NB4 (cell line): ENCODE results near the gene FRMD5.

Experiments
- DNase-seq: peaks from one replicate; pipeline ENCODE4 v3.0.0; 2010; ENCODE audit warnings: low read depth
- H3K4me3 ChIP-seq: one replicate; pipeline ENCODE4 v1.5.1; 2011; ENCODE audit warnings: mild to moderate bottlenecking, low read depth, low read length, moderate library complexity
- CTCF ChIP-seq: IDR thresholded peaks from one replicate; pipeline ENCODE4 v1.5.1; 2012; ENCODE audit warnings: low read depth, low read length
- MAX ChIP-seq: IDR thresholded peaks from 2 replicates; pipeline ENCODE4 v1.6.1; 2011; ENCODE audit warnings: low read depth, low read length
- MYC ChIP-seq: IDR thresholded peaks from 2 replicates; pipeline ENCODE4 v1.6.1; 2011; ENCODE audit warnings: low read depth, low read length
- POLR2A ChIP-seq: IDR thresholded peaks from 2 replicates; pipeline ENCODE4 v1.6.1; 2011; ENCODE audit warnings: mild to moderate bottlenecking; ENCODE audit not compliant: insufficient read length; ENCODE audit errors: extremely low read depth

FRMD5 gene

GRCh38 chr15:43955140-43955539 is 239.9 kb downstream of the FRMD5 start:
- no peak for DNase-seq
- TF ChIP-seq CTCF (no peak), POLR2A (no peak), MAX (no peak), MYC (no peak)

GRCh38 chr15:43954181-43954621 is 240.9 kb downstream of the FRMD5 start:
- TF ChIP-seq CTCF (no peak), MAX (no peak), POLR2A (no peak), MYC (no peak)
- DNase-seq = no peak
- H3K4me3 ChIP-seq = no peak overlapping the region

More at GRCh38 chr15:43955140-43955539, 239.9 kb downstream of the FRMD5 start:
- H3K4me3 ChIP-seq = no peak overlapping the region

GRCh38 chr15:43953402-43953801 is 241.7 kb downstream of the FRMD5 start:
- no peak for DNase-seq
- TF ChIP-seq MYC (no peak), MAX (no peak), POLR2A (no peak), CTCF (no peak)
- H3K4me3 ChIP-seq = no peak overlapping the region

- no peak for TF ChIP-seq MAX
- DNase-seq = no peak
- no peak overlapping the region for H3K4me3 ChIP-seq
Measured at GRCh38 chr15:43950531-43950930, 244.5 kb downstream of the FRMD5 start.

GRCh38 chr15:43948691-43949325 is 246.3 kb downstream of the FRMD5 start:
- no peak overlapping the region for H3K4me3 ChIP-seq
- no peak for DNase-seq
- TF ChIP-seq MYC (no peak), CTCF (no peak), POLR2A (no peak), MAX (no peak)

GRCh38 chr15:43943511-43943910 is 251.6 kb downstream of the FRMD5 start:
- no peak overlapping the region for H3K4me3 ChIP-seq
- no peak for TF ChIP-seq CTCF
- TF ChIP-seq MAX = no peak
- no peak for TF ChIP-seq POLR2A
- TF ChIP-seq MYC = no peak
- no peak for DNase-seq
